Measurements from ENCODE around the gene SLC30A2.

Gene SLC30A2

DNA sequence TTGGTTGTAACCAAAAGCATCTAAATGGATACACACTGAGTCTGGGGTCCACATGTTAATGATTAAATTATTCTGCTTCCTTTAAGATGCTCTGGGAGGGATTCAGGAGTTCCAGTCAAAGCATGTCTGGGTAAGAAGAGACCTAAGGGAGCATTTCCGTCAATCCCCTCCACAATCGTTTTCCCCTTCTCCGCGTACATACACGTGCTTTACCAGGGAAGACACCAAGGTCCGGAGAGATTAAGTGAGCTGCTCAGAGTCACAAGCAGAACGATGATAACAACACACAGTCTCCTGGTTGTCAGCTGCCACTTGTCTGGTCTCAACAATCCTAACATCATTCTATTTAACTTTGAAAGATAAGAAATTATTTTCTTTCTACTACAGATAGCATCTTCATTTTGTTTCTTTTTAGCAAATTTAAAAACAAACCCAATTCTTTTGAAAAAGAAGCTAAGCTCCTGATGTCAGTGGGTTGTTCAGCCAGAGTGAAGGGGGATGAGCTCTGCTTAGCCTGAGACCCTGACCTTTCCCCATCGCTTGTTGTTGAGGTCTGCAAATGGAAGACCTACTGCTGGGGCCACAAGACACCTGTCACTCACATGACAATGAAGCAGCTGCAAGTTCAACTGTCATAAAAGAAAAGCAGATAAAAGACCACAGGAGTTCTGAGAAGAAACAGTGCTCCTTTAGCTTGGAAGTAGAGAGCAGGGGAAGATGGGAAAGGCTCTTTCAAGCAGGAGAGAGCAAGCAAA is 52.5 kb downstream of the SLC30A2 start:
- peak; percentile 12 for DNase-seq

DNA sequence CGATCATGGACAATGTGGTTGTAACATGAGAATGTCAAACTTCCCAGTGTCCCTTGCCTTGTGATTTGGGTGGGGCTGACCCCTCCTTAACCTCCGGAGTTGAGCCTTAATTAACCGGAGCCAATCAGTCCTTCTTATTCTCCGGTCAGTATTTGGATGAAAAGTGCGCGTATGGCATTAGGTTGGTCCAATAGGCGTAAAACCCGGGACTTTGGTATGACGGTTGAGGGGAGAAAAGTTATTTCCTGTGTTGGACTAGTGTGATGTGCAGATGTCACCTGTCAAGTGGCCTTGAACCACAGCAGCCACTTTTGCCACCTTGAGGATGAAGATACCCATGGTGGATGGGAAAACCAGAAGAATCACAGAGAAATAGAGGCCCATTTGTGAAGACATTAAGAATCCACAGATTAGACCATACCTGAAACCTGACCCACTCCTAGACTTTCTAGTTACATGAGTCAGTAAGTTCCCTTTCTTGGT is 53.2 kb downstream of the SLC30A2 start:
- DNase-seq, result no peak

DNA sequence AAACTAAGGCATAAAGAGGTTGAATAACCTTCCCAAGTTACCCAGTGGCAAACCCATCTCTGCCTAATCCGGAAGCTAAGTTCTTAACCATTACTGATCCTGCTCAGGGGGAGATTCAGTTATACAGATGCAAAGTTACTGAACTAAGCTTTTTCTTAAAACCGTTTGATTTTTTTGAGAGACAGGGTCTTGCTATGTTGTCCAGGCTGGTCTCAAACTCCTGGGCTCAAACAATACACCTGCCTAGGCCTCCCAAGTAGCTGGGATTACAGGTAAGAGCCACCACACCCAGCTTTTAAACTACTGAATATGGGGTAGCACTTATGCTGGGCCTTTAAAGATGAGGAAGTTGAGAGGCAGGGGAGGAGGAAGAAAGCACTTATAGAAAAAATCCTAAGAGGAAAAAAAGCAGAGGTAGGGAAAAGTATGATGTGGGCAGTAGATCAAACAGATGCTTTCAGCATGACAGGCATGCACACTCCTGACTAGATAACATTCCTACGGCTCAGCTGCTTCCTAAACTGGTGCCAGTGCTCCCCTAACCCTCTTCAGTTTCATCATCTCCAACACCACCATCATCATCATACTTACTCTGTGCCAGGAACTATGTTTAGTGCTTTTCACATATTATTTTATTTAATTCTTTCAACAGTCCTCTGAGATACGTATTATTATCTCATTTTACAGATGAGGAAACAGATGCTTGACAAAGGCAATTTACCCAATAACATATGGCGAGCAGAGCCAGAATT is 53.8 kb downstream of the SLC30A2 start:
- DNase-seq, result no peak

DNA sequence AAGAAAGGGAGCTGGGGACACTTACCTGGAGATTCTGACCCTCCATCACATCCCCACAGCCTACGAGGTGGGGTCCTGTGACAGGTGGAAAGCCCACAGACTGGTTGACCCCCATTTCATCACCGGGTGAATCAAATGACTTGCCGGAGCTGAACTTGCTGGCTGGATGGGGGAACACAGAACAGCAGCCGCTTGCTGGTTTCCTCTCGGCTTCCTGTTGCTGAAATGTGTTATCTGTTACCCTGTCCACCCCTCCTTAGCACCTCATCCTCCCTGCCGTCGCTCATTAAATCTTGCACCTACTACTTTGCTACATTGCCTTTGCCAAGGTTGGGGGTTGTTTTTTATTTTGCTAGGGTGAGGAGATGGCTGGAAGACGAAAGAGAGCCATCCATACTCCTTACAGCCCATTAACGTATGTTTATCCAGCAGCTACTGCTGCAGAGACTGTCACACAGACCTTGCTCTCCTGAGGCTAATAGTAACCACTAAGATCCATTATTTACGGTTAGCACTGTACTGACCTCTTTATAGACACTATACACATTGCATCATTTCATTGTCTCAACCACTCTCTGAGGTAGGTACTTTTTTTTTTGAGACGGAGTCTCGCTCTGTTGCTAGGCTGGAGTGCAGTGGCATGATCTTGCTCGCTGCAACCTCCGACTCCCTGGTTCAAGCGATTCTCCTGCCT is 55.1 kb downstream of the SLC30A2 start:
- no peak for DNase-seq

DNA sequence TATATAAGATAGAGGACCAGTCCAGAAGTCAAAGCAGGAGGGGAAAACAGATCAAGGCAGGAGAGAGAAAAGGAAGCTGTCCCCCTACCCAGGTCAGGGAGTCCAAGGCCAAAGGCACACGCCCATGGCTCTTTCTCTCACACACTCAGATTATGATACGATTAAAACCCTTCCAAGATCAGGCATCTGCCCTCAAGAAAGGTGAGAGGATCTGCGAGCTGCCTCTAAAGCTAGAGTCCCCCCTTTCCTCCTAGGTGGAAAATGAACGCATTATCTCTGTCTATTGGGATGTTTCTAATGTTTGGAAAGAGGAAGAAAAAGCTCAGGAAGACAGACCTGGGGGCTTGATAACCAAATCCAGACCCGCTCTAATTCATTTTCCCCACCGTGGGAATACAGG is 55.7 kb downstream of the SLC30A2 start:
- no peak for DNase-seq

DNA sequence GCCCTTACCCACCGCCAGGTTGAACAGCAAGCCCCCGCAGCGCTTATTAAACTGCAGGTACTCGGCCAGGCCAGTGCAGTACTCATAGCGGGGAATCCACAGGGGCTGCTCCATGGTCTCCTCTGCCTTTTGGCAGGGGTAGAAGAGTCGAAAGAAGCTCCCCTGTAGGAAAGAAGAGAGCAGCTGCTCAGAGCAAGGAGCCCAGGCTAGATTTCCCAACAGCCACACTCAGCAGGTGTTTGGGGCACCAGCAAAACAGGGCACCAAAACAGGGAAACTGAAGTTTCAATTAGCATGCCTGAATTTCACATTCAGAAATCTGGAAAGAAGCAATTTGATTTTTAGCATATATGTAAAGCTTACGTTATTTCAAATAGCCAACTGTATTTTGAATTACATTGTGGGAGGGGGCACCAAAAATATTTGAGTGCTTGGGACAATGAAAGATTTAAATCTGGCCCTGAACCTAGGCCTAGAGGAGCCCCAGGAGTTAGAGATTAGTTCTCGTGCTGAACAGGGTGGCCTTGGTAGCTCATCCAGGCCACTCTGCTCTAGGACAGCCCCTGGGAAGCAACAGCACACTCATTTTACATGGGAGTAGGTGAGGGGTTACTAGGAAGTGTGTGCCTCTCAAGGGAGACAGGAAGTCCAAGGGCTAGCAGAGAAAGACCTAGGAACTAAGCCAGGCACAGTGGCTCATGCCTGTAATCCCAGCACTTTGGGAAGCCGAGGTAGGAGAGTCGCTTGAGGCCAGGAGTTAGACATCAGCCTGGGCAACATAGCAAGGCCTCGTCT is 56.3 kb downstream of the SLC30A2 start:
- DNase-seq, result no peak

DNA sequence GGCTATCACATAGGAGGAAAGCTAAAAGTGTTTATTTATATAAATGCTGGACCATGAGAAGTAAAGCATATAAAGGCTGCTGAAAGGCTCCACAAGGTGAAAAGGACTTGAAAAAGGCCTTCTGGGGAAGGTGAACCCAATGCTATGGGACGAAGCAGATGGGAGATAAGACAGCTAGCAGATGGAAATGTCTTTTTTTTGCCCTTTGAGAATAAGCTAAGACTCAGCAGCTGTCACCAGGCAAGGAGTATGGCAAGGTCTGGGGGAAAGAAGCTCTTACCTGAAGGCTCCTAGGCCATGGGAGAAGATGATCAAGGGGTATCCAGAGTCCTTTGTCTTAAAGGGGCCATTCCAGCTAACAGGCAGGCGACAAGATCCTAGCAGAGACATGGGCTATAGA is 58.0 kb downstream of the SLC30A2 start:
- no peak for DNase-seq

All from NCI-H2227 treated with DMSO at 0.1 percent for 48 hours (cell line).